Gastroesophageal sphincter (tissue), 4 donors: ENCODE data around the gene INAVA. TPM values are rescaled to one million over a fixed set of nuclear protein-coding genes. Genes with fewer than 3 reads are reported as not detected.
"Not testable (repeated sequence)": the region's sequence is repeated elsewhere in the genome, so short reads cannot be mapped to it uniquely, and the experiment has no call there.

ENCODE experiments used
- ATAC-seq: fragments of 150-250 bp; one replicate; pipeline ENCODE4 v1.9.1; 2016; ENCODE audit warnings: mild to moderate bottlenecking, moderate library complexity
- H3K27ac ChIP-seq, 4 donors: fragments of 200-600 bp; sonication (generic) in 3 of 4; 1 replicate in 3 of 4; 2 replicates in 1 of 4; pipeline ENCODE4 v1.5.1; 2016 to 2019
- H3K27me3 ChIP-seq: fragments of 200-600 bp; sonication (generic); one replicate; pipeline ENCODE4 v1.5.1; 2019
- H3K36me3 ChIP-seq, 2 donors: fragments of 200-600 bp; sonication (generic); one replicate each; pipeline ENCODE4 v1.5.1; 2019; ENCODE audit warnings: control low read depth in 1 of 2
- H3K4me1 ChIP-seq, 3 donors: fragments of 200-600 bp; sonication (generic); 1 replicate in 2 of 3; 2 replicates in 1 of 3; pipeline ENCODE4 v1.5.1; 2016 to 2019; ENCODE audit warnings: control low read depth in 2 of 3
- H3K4me3 ChIP-seq, 2 donors: fragments of 200-600 bp; sonication (generic); one replicate each; pipeline ENCODE4 v1.5.1; 2019; ENCODE audit warnings: mild to moderate bottlenecking in 1 of 2, moderate library complexity in 1 of 2
- H3K9me3 ChIP-seq, 3 donors: fragments of 200-600 bp; sonication (generic); one replicate each; pipeline ENCODE4 v1.5.1; 2017 to 2019; ENCODE audit warnings: control low read depth in 2 of 3
- CTCF ChIP-seq, 4 experiments: fragments of 200-600 bp in 2 of 4; fragments of 450-650 bp in 2 of 4; sonication (generic) in 1 of 4; IDR thresholded peaks; one replicate each; pipeline ENCODE4 v1.5.1; 2017 to 2019; ENCODE audit warnings: antibody characterized with exemption in 4 of 4, mild to moderate bottlenecking in 2 of 4, moderate library complexity in 2 of 4
- EP300 ChIP-seq: sonication (generic); formaldehyde crosslinking; IDR thresholded peaks from one replicate; pipeline ENCODE4 v1.6.1; 2017; ENCODE audit warnings: antibody characterized with exemption, mild to moderate bottlenecking
- POLR2A ChIP-seq, 2 donors: fragments of 450-650 bp; IDR thresholded peaks; one replicate each; pipeline ENCODE4 v1.6.1; 2017; ENCODE audit warnings: antibody characterized with exemption in 2 of 2, mild to moderate bottlenecking in 2 of 2, moderate library complexity in 1 of 2
- POLR2AphosphoS5 ChIP-seq: sonication (generic); formaldehyde crosslinking; IDR thresholded peaks from one replicate; pipeline ENCODE4 v1.6.1; 2017; ENCODE audit warnings: antibody characterized with exemption
- WGBS, 2 donors: methylation state at CpG; one replicate each; pipeline ENCODE4 v1.1.5; 2018; ENCODE audit warnings: low coverage in 1 of 2; 5-methylcytosine and 5-hydroxymethylcytosine counted together
- total RNA-seq, 4 donors: library from RNA; depleted of rRNA; stranded (reverse); fragments of >200 nt; gene quantifications; one replicate each; pipeline ENCODE4 v1.1.0, GENCODE V29; 2016

INAVA gene
- total RNA-seq, 4 donors from 2014 or later: 0.47 to 2.9 TPM; not detected in 2

DNA sequence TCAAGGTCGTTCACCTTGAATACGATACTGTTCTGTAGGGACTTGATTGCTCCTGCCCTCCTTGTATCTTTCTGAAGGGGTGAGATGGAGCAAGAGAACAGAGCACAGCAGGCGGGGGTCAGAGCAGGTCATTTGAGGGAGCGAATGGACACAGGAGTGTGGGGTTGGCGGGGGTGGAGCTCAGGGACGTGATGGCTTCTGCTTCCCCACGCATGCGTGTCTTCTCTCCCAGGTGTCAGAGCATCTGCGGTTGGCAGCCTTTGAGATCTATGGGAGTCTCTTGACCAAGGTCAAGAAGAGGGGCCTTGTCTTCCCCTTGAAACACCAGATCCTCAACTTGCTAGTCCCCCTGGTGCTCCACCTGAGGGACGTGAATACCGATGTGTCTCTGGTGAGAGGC, 63.9 kb downstream of the INAVA start:
- no peaks in the 10 kb centered on the region for H3K9me3 ChIP-seq
- TF ChIP-seq EP300 (no peak), POLR2AphosphoS5 (no peak)
- no peak overlapping the region for H3K27ac ChIP-seq
- WGBS, 2 donors: 91 to 93% methylated on average over 3 to 9 of the region's 11 CpGs
- H3K4me3 ChIP-seq: no peak overlapping the region
- H3K36me3 ChIP-seq: no peaks in the 10 kb centered on the region
- no peaks in the 10 kb centered on the region for H3K4me1 ChIP-seq
- no peak for ATAC-seq
- H3K27me3 ChIP-seq: peaks cover 4% of the 10 kb centered on the region

DNA sequence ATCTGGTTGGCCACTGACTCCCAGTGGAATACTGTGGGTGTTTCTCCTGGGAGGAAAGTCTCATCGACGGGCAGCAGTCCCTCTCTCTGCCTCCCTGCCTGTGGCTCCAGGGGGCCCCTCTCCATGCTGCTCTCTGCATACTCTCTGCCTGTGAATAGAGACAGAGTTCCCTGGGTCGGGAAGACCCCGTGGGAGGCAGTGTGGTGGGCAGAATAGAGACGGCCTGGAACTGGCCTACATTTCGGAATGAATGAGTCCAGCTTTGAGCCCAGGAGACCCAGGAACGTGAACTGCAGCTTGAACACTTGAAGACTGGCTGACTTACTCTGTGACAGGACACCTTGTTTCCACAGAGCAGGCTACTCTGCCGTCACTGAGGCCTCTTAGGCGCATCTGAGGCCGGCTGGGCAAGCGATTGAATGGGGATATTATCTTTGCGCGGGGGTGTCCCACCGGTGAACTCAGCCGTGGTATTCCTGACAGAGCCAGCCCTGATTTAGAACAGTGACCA, 64.8 kb downstream of the INAVA start:
- no peak for TF ChIP-seq POLR2AphosphoS5
- TF ChIP-seq POLR2A (IDR thresholded peaks at IDR 0.05): no peak
- TF ChIP-seq EP300: no peak
- TF ChIP-seq CTCF (IDR thresholded peaks at IDR 0.05): no peak
- Histone ChIP-seq H3K4me1 (no peaks in the 10 kb centered on the region), H3K9me3 (no peaks in the 10 kb centered on the region), H3K4me3 (no peak overlapping the region), H3K27ac (no peak overlapping the region), H3K36me3 (no peaks in the 10 kb centered on the region), H3K27me3 (peaks cover 4% of the 10 kb centered on the region)
- WGBS, 2 donors: 70% methylated on average over 2 of the region's 15 CpGs; no CpG with 5 or more reads in 1 of the 2 donors
- ATAC-seq: no peak

GRCh38 chr1:200960236-200960947, 65.7 kb downstream of the INAVA start:
- no peak for TF ChIP-seq CTCF (IDR thresholded peaks at IDR 0.05)
- no peak for TF ChIP-seq POLR2A (IDR thresholded peaks at IDR 0.05)
- TF ChIP-seq EP300: no peak
- TF ChIP-seq POLR2AphosphoS5: no peak
- no peaks in the 10 kb centered on the region for H3K4me1 ChIP-seq
- 58 to 93% methylated on average over 3 of the region's 9 CpGs for WGBS, 2 donors
- H3K36me3 ChIP-seq: no peaks in the 10 kb centered on the region
- H3K27ac ChIP-seq: no peak overlapping the region
- no peaks in the 10 kb centered on the region for H3K9me3 ChIP-seq
- H3K27me3 ChIP-seq: peaks cover 4% of the 10 kb centered on the region
- H3K4me3 ChIP-seq: no peak overlapping the region
- ATAC-seq: no peak

GRCh38 chr1:200960948-200961340, 66.2 kb downstream of the INAVA start:
- 90 to 94% methylated on average over 3 to 4 of the region's 4 CpGs for WGBS, 2 donors

GRCh38 chr1:200962151-200962550, 67.5 kb downstream of the INAVA start:
- ATAC-seq, H3K27me3 ChIP-seq, H3K36me3 ChIP-seq, H3K27ac ChIP-seq, H3K4me1 ChIP-seq, H3K4me3 ChIP-seq, H3K9me3 ChIP-seq: not testable (repeated sequence)
- 98 to 100% methylated on average over 3 to 8 of the region's 11 CpGs for WGBS, 2 donors

More at GRCh38 chr1:200960948-200961340, 66.2 kb downstream of the INAVA start:
- no peak overlapping the region for H3K4me3 ChIP-seq
- H3K4me1 ChIP-seq: no peaks in the 10 kb centered on the region
- peaks cover 4% of the 10 kb centered on the region for H3K27me3 ChIP-seq
- TF ChIP-seq CTCF (IDR thresholded peaks at IDR 0.05): no peak
- no peak for TF ChIP-seq EP300
- TF ChIP-seq POLR2A (IDR thresholded peaks at IDR 0.05): no peak
- no peak for TF ChIP-seq POLR2AphosphoS5
- no peak overlapping the region for H3K27ac ChIP-seq
- H3K36me3 ChIP-seq: no peaks in the 10 kb centered on the region
- no peak for ATAC-seq
- H3K9me3 ChIP-seq: no peaks in the 10 kb centered on the region

- no peak for ATAC-seq
- Histone ChIP-seq H3K27me3 (peaks cover 4% of the 10 kb centered on the region), H3K4me3 (no peak overlapping the region), H3K9me3 (no peaks in the 10 kb centered on the region), H3K27ac (no peak overlapping the region), H3K36me3 (no peaks in the 10 kb centered on the region), H3K4me1 (no peaks in the 10 kb centered on the region)
- TF ChIP-seq CTCF (IDR thresholded peaks at IDR 0.05): no peak
- TF ChIP-seq EP300: no peak
- TF ChIP-seq POLR2A (IDR thresholded peaks at IDR 0.05): no peak
- TF ChIP-seq POLR2AphosphoS5: no peak
- 81 to 90% methylated on average over 3 of the region's 4 CpGs for WGBS, 2 donors
These were observed 67.9 kb downstream of the INAVA start for GRCh38 chr1:200962631-200963030.
